HEK293 (cell line): ENCODE data around the gene NPY1R.
A peak's percentile ranks its signal among the peaks of the same experiment; 100 is the strongest.

ENCODE experiments used
- CTCF ChIA-PET: fragments of 350-600 bp; formaldehyde crosslinking; extraction: SDS; loops from one replicate; lab custom pipeline; 2021; ENCODE audit warnings: antibody characterized with exemption; lab: Yijun Ruan, JAX
- POLR2A ChIA-PET: fragments of 300-600 bp; formaldehyde crosslinking; extraction: SDS; loops from one replicate; lab custom pipeline; 2020; ENCODE audit warnings: antibody characterized with exemption, inconsistent platforms; lab: Yijun Ruan, JAX
- H3K27ac ChIP-seq: fragments of 200-500 bp; sonication (Bioruptor generic); 2 replicates; pipeline ENCODE4 v1.5.1; 2014; ENCODE audit warnings: low read depth, low read length, control low read depth, inconsistent platforms; ENCODE audit errors: extremely low read depth
- H3K36me3 ChIP-seq, 2 experiments: fragments of 200-500 bp in 1 of 2; sonication (Bioruptor generic) in 1 of 2; 1 replicate in 1 of 2; 2 replicates in 1 of 2; pipeline ENCODE4 v1.5.1; 2014 to 2017; ENCODE audit warnings: inconsistent platforms in 2 of 2, low read length in 2 of 2; ENCODE audit not compliant: control insufficient read depth in 2 of 2, insufficient read depth in 1 of 2
- H3K4me1 ChIP-seq: fragments of 200-500 bp; sonication (Bioruptor generic); 2 replicates; pipeline ENCODE4 v1.5.1; 2014; ENCODE audit warnings: mild to moderate bottlenecking, low read length, inconsistent platforms; ENCODE audit not compliant: control insufficient read depth, insufficient read depth
- H3K4me3 ChIP-seq: 2 replicates; pipeline ENCODE4 v1.5.1; 2011; ENCODE audit warnings: low read depth, mild to moderate bottlenecking, control low read depth, low read length, moderate library complexity
- H3K9me3 ChIP-seq: fragments of 200-500 bp; sonication (Bioruptor generic); 2 replicates; pipeline ENCODE4 v1.5.1; 2014; ENCODE audit warnings: low read depth, low read length, inconsistent platforms; ENCODE audit not compliant: control insufficient read depth, insufficient read depth
- ATF2 ChIP-seq: fragments of 450-650 bp; formaldehyde crosslinking; IDR thresholded peaks from 2 replicates; pipeline ENCODE4 v1.5.1; 2016; ENCODE audit warnings: missing biosample characterization, missing genetic modification characterization, low read depth
- HOXD13 ChIP-seq: sonication (generic); formaldehyde crosslinking; IDR thresholded peaks from 2 replicates; pipeline ENCODE4 v1.8.0; 2022; ENCODE audit warnings: missing genetic modification reagents, borderline replicate concordance
- PRDM6 ChIP-seq: fragments of 450-650 bp; formaldehyde crosslinking; IDR thresholded peaks from 2 replicates; pipeline ENCODE4 v1.5.1; 2017; ENCODE audit warnings: missing biosample characterization, missing genetic modification characterization
- SETDB1 ChIP-seq: IDR thresholded peaks from one replicate; pipeline ENCODE4 v1.6.1; 2017; ENCODE audit warnings: mild to moderate bottlenecking, low read length, moderate library complexity, mixed read lengths; ENCODE audit not compliant: insufficient read length
- ZBTB26 ChIP-seq: fragments of 450-650 bp; formaldehyde crosslinking; optimal IDR thresholded peaks from 2 replicates; pipeline ENCODE3; 2016; ENCODE audit warnings: missing biosample characterization, mild to moderate bottlenecking, missing genetic modification characterization
- ZFP69B ChIP-seq: fragments of 450-650 bp; formaldehyde crosslinking; IDR thresholded peaks from 2 replicates; pipeline ENCODE4 v1.5.1; 2016; ENCODE audit warnings: missing biosample characterization, missing genetic modification characterization
- ZNF302 ChIP-seq: fragments of 450-650 bp; formaldehyde crosslinking; IDR thresholded peaks from 2 replicates; pipeline ENCODE4 v1.5.1; 2016; ENCODE audit warnings: missing biosample characterization, missing genetic modification characterization, low read depth
- ZNF341 ChIP-seq: fragments of 450-650 bp; formaldehyde crosslinking; IDR thresholded peaks from 2 replicates; pipeline ENCODE4; 2016; ENCODE audit warnings: low read depth, missing biosample characterization, missing genetic modification characterization
- ZNF664 ChIP-seq: fragments of 450-650 bp; formaldehyde crosslinking; IDR thresholded peaks from 2 replicates; pipeline ENCODE4 v1.5.1; 2016; ENCODE audit warnings: missing biosample characterization, missing genetic modification characterization
- ZSCAN5A ChIP-seq: fragments of 450-650 bp; formaldehyde crosslinking; IDR thresholded peaks from 2 replicates; pipeline ENCODE4 v1.5.1; 2016; ENCODE audit warnings: missing biosample characterization, missing genetic modification characterization
- TF ChIP-seq, protein P1 (sequence below): fragments of 450-650 bp; IDR thresholded peaks from 2 replicates; pipeline ENCODE4 v1.5.1; 2018; ENCODE audit warnings: missing biosample characterization, missing genetic modification characterization
- TF ChIP-seq, protein P2 (sequence below): fragments of 450-650 bp; formaldehyde crosslinking; IDR thresholded peaks from 2 replicates; pipeline ENCODE4 v1.5.1; 2016; ENCODE audit warnings: missing biosample characterization, missing genetic modification characterization
- TF ChIP-seq, protein P3 (sequence below): fragments of 450-650 bp; formaldehyde crosslinking; IDR thresholded peaks from 2 replicates; pipeline ENCODE4 v1.5.1; 2016; ENCODE audit warnings: missing biosample characterization, missing genetic modification characterization
- TF ChIP-seq, protein P4 (sequence below): fragments of 450-650 bp; formaldehyde crosslinking; IDR thresholded peaks from 2 replicates; pipeline ENCODE4 v1.5.1; 2016; ENCODE audit warnings: missing biosample characterization, missing genetic modification characterization

The NPY1R gene

DNA sequence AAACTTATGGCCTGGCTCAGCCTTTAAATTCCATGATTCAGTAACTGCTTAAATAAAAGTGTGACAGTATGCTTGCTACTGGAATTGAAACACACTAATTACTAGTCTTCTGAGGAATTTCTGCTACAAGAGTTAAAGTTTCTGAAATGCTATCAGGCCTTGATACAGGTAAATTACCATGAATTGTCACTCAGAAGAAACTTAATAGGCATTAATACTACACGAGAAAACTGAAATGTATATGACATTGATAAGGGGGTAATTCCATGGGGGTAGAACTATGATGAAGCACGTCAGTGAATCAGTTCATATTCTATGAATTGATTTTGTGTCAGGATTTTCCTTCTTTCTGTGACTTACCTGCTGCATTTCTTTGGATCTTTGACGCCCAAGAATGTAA lies 3.0 kb upstream of the NPY1R start (continued):
- no peak for TF ChIP-seq ZSCAN5A (tag by site-specific recombination)

DNA sequence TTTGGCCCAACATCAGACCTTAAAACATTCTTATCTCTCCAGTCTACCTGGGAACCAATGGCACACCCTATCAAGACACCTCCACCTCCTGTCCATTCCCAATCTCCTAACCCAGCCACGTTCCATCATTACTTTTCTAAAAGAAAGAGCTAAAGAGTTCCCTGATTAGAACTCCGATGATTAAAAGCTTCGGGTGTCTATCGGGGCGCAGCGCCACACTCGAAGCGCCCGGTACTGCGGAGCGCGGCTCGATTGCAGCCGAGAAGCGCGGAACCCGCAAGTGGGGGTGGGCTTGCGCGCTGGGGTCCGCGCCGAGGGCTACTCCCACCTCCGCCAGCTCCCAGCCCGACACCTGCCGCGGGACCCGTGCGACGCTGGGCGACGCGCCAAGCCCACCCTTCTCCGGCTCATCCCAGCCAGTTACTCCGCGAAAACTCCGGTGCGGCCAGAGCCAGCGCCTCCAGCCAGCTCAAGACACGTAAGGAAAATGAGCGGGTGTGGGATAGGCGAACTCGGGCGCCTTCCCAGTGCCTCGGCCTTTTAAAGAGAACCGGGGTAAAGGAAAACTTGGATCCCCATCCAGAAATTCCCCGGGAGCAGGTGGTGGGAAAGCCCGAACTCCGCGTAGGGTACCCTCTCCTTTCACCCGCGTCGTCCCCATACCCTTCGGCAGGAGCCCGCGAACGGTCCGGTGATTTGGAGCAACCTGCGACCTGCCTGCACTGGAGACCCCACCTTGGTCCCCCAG lies 593 bp downstream of the NPY1R start:
- H3K4me1 ChIP-seq: no peaks in the 10 kb centered on the region
- CTCF ChIA-PET: interaction anchor here (0.8 to 1.3 kb wide), 4 partner anchors 13 to 294 kb away, joined by 3 to 5 read pairs (median 4); no protein-coding TSS in a partner anchor
- POLR2A ChIA-PET: no interaction called here
- TF ChIP-seq ZNF664 (no peak), ZBTB26 (peak; percentile 21), ATF2 (tag by site-specific recombination) (no peak)
- H3K36me3 ChIP-seq: no peaks in the 10 kb centered on the region
- no peak overlapping the region for H3K27ac ChIP-seq
- H3K9me3 ChIP-seq: no peaks in the 10 kb centered on the region
- H3K4me3 ChIP-seq: peak overlapping the region; percentile 33

GRCh38 chr4:163330916-163331628 lies 1.3 kb downstream of the NPY1R start:
- Histone ChIP-seq H3K9me3 (no peaks in the 10 kb centered on the region), H3K4me1 (no peaks in the 10 kb centered on the region), H3K27ac (no peak overlapping the region), H3K36me3 (no peaks in the 10 kb centered on the region), H3K4me3 (no peak overlapping the region)
- ChIA-PET CTCF (interaction anchor here (1.2 kb wide), 1 partner anchor 13 kb away, joined by 4 read pairs; no protein-coding TSS in a partner anchor), POLR2A (no interaction called here)
- TF ChIP-seq ZNF302 (tag by site-specific recombination) (no peak), ZNF341 (tag by site-specific recombination) (no peak), SETDB1 (no peak), HOXD13 (CRISPR knock-in tag) (no peak), ZFP69B (no peak), PRDM6 (tag by site-specific recombination) (no peak)
- TF ChIP-seq, protein P1, sequence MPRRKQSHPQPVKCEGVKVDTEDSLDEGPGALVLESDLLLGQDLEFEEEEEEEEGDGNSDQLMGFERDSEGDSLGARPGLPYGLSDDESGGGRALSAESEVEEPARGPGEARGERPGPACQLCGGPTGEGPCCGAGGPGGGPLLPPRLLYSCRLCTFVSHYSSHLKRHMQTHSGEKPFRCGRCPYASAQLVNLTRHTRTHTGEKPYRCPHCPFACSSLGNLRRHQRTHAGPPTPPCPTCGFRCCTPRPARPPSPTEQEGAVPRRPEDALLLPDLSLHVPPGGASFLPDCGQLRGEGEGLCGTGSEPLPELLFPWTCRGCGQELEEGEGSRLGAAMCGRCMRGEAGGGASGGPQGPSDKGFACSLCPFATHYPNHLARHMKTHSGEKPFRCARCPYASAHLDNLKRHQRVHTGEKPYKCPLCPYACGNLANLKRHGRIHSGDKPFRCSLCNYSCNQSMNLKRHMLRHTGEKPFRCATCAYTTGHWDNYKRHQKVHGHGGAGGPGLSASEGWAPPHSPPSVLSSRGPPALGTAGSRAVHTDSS: no peak
- TF ChIP-seq, protein P2, sequence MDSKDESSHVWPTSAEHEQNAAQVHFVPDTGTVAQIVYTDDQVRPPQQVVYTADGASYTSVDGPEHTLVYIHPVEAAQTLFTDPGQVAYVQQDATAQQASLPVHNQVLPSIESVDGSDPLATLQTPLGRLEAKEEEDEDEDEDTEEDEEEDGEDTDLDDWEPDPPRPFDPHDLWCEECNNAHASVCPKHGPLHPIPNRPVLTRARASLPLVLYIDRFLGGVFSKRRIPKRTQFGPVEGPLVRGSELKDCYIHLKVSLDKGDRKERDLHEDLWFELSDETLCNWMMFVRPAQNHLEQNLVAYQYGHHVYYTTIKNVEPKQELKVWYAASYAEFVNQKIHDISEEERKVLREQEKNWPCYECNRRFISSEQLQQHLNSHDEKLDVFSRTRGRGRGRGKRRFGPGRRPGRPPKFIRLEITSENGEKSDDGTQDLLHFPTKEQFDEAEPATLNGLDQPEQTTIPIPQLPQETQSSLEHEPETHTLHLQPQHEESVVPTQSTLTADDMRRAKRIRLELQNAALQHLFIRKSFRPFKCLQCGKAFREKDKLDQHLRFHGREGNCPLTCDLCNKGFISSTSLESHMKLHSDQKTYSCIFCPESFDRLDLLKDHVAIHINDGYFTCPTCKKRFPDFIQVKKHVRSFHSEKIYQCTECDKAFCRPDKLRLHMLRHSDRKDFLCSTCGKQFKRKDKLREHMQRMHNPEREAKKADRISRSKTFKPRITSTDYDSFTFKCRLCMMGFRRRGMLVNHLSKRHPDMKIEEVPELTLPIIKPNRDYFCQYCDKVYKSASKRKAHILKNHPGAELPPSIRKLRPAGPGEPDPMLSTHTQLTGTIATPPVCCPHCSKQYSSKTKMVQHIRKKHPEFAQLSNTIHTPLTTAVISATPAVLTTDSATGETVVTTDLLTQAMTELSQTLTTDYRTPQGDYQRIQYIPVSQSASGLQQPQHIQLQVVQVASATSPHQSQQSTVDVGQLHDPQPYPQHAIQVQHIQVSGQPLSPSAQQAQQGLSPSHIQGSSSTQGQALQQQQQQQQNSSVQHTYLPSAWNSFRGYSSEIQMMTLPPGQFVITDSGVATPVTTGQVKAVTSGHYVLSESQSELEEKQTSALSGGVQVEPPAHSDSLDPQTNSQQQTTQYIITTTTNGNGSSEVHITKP (tag by site-specific recombination): no peak
- TF ChIP-seq, protein P3, sequence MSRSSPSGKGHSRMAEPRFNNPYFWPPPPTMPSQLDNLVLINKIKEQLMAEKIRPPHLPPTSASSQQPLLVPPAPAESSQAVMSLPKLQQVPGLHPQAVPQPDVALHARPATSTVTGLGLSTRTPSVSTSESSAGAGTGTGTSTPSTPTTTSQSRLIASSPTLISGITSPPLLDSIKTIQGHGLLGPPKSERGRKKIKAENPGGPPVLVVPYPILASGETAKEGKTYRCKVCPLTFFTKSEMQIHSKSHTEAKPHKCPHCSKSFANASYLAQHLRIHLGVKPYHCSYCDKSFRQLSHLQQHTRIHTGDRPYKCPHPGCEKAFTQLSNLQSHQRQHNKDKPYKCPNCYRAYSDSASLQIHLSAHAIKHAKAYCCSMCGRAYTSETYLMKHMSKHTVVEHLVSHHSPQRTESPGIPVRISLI (tag by site-specific recombination): no peak
- TF ChIP-seq, protein P4, sequence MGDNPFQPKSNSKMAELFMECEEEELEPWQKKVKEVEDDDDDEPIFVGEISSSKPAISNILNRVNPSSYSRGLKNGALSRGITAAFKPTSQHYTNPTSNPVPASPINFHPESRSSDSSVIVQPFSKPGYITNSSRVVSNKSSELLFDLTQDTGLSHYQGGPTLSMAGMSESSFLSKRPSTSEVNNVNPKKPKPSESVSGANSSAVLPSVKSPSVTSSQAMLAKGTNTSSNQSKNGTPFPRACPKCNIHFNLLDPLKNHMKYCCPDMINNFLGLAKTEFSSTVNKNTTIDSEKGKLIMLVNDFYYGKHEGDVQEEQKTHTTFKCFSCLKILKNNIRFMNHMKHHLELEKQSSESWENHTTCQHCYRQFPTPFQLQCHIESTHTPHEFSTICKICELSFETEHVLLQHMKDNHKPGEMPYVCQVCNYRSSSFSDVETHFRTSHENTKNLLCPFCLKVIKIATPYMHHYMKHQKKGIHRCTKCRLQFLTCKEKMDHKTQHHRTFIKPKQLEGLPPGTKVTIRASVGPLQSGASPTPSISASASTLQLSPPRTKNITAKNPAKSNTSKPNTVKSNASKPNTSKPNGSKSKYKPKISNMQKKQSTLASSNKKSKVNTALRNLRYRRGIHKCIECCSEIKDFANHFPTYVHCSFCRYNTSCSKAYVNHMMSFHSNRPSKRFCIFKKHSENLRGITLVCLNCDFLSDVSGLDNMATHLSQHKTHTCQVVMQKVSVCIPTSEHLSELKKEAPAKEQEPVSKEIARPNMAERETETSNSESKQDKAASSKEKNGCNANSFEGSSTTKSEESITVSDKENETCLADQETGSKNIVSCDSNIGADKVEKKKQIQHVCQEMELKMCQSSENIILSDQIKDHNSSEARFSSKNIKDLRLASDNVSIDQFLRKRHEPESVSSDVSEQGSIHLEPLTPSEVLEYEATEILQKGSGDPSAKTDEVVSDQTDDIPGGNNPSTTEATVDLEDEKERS: no peak
